B cell (primary cell): ENCODE data around the gene LRR1. TPM values are rescaled to one million over a fixed set of nuclear protein-coding genes. Genes with fewer than 3 reads are reported as not detected.
"Not testable (repeated sequence)": the region's sequence is repeated elsewhere in the genome, so short reads cannot be mapped to it uniquely, and the experiment has no call there.

Experiments used
- ATAC-seq: fragments of 200-7000 bp; cut with Tn5 transposase; one replicate; pipeline ENCODE4 v1.10.0; 2021; ENCODE audit warnings: low read depth, mild to moderate bottlenecking, moderate number of reproducible peaks, moderate library complexity
- CTCF ChIA-PET: fragments of 350-600 bp; sonication (Branson Sonifier 250); formaldehyde crosslinking; loops from one replicate; lab custom pipeline; 2021; ENCODE audit warnings: antibody characterized with exemption, inconsistent platforms; lab: Charles Lee
- POLR2A ChIA-PET: fragments of 350-600 bp; sonication (Branson Sonifier 250); formaldehyde crosslinking; loops from one replicate; lab custom pipeline; 2021; ENCODE audit warnings: antibody characterized with exemption; lab: Charles Lee
- DNase-seq: peaks from one replicate; pipeline ENCODE4 v3.0.0; 2013
- H2AFZ ChIP-seq: 2 replicates; pipeline ENCODE4 v1.6.1; 2012; ENCODE audit warnings: mild to moderate bottlenecking, low read depth, low read length; ENCODE audit not compliant: insufficient read depth, poor library complexity, severe bottlenecking
- H3K27ac ChIP-seq, 2 donors: 1 replicate in 1 of 2; 2 replicates in 1 of 2; pipeline ENCODE4 v1.5.1; 2012 to 2013; ENCODE audit warnings: low read length in 2 of 2, mild to moderate bottlenecking in 2 of 2, moderate library complexity in 1 of 2
- H3K27me3 ChIP-seq, 4 experiments: fragments of 200-600 bp in 1 of 4; sonication (generic) in 1 of 4; replicated peaks in 1 of 4; 1 replicate in 2 of 4; 2 replicates in 2 of 4; pipeline versions ENCODE4 v1.6.1 to v1.7.0; 2013 to 2016; ENCODE audit warnings: low read length in 3 of 4, mild to moderate bottlenecking in 2 of 4, mixed read lengths in 1 of 4, moderate library complexity in 1 of 4; ENCODE audit not compliant: insufficient read depth in 4 of 4, control insufficient read depth in 3 of 4; ENCODE audit errors: control extremely low read depth in 1 of 4
- H3K36me3 ChIP-seq, 2 experiments: replicated peaks in 1 of 2; 1 replicate in 1 of 2; 2 replicates in 1 of 2; pipeline versions ENCODE4 v1.6.1 to v1.7.1; 2013; ENCODE audit warnings: low read length in 1 of 2; ENCODE audit not compliant: insufficient read depth in 2 of 2, control insufficient read depth in 1 of 2; ENCODE audit errors: control extremely low read depth in 1 of 2, extremely low read depth in 1 of 2
- H3K4me1 ChIP-seq, 2 donors: fragments of 200-600 bp in 1 of 2; sonication (generic) in 1 of 2; 1 replicate in 1 of 2; 2 replicates in 1 of 2; pipeline versions ENCODE4 v1.5.1 to v1.6.1; 2013 to 2017; ENCODE audit warnings: low read length in 2 of 2; ENCODE audit not compliant: control insufficient read depth in 2 of 2, insufficient read depth in 2 of 2
- H3K4me2 ChIP-seq: replicated peaks from 2 replicates; pipeline ENCODE3; 2012; ENCODE audit warnings: mild to moderate bottlenecking, low read depth, low read length; ENCODE audit not compliant: poor library complexity, severe bottlenecking
- H3K4me3 ChIP-seq, 5 experiments: fragments of 200-600 bp in 1 of 5; sonication (generic) in 1 of 5; 1 replicate in 3 of 5; 2 replicates in 2 of 5; pipeline versions ENCODE4 v1.5.1 to v1.7.0; 2011 to 2016; ENCODE audit warnings: low read length in 4 of 5, mild to moderate bottlenecking in 4 of 5, low read depth in 2 of 5, control low read depth in 1 of 5, moderate library complexity in 1 of 5; ENCODE audit not compliant: insufficient read depth in 1 of 5; ENCODE audit errors: control extremely low read depth in 1 of 5, extremely low read depth in 1 of 5
- H3K79me2 ChIP-seq: fragments of 200-600 bp; sonication (generic); one replicate; pipeline ENCODE4 v1.6.0; 2016; ENCODE audit warnings: low read length; ENCODE audit not compliant: control insufficient read depth, insufficient read depth
- H3K9ac ChIP-seq: fragments of 200-600 bp; sonication (generic); 2 replicates; pipeline ENCODE4 v1.6.1; 2017; ENCODE audit warnings: mild to moderate bottlenecking, low read length, moderate library complexity
- H3K9me3 ChIP-seq, 3 donors: one replicate each; pipeline versions ENCODE4 v1.6.1 to v1.7.1; 2013; ENCODE audit warnings: low read length in 2 of 3; ENCODE audit not compliant: control insufficient read depth in 2 of 3, insufficient read depth in 1 of 3; ENCODE audit errors: control extremely low read depth in 1 of 3
- H4K20me1 ChIP-seq: 2 replicates; pipeline ENCODE4 v1.6.0; 2012; ENCODE audit warnings: mild to moderate bottlenecking, low read length; ENCODE audit not compliant: insufficient read depth, control insufficient read depth, poor library complexity, severe bottlenecking
- H3K27ac Mint-ChIP-seq: one replicate; pipeline ENCODE4 v1.8.0; 2021; ENCODE audit warnings: mixed read lengths
- H3K27me3 Mint-ChIP-seq: one replicate; pipeline ENCODE4 v1.8.0; 2021; ENCODE audit warnings: mixed read lengths
- H3K4me1 Mint-ChIP-seq: one replicate; pipeline ENCODE4 v1.8.0; 2021; ENCODE audit warnings: mixed read lengths
- H3K4me3 Mint-ChIP-seq: one replicate; pipeline ENCODE4 v1.8.0; 2021; ENCODE audit warnings: mixed read lengths
- H3K9me3 Mint-ChIP-seq: one replicate; pipeline ENCODE4 v1.8.0; 2022; ENCODE audit warnings: mixed read lengths; ENCODE audit not compliant: insufficient read depth
- CTCF ChIP-seq: fragments of 200-600 bp; IDR thresholded peaks from one replicate; pipeline ENCODE4 v1.8.0; 2022; ENCODE audit warnings: antibody characterized with exemption, mild to moderate bottlenecking
- EZH2 ChIP-seq: IDR thresholded peaks from 2 replicates; pipeline ENCODE4 v1.6.1; 2012; ENCODE audit warnings: borderline replicate concordance, low read depth, mild to moderate bottlenecking, moderate library complexity, low read length; ENCODE audit not compliant: insufficient read depth, poor library complexity, severe bottlenecking
- WGBS: methylation state at CpG from one replicate; pipeline ENCODE4 v1.1.5; 2013; ENCODE audit warnings: missing lambda C conversion rate; ENCODE audit not compliant: insufficient coverage; 5-methylcytosine and 5-hydroxymethylcytosine counted together
- intact Hi-C: fragments of 100-400 bp; cut with micrococcal nuclease; formaldehyde crosslinking; loops from one replicate; pipeline ENCODE4 v1.10.0; 2022
- polyA plus RNA-seq: library from polyadenylated mRNA; depleted of rRNA; stranded (reverse); fragments of >200 nt; gene quantifications from 2 replicates; pipeline ENCODE4 v1.2.3, GENCODE V29; 2012
- total RNA-seq, 2 donors: library from RNA; stranded (reverse); fragments of 120-200 nt in 1 of 2; gene quantifications; 1 replicate in 1 of 2; 2 replicates in 1 of 2; pipeline versions ENCODE4 v1.2.3 to v1.2.4, GENCODE V29; 2013 to 2022

The LRR1 gene
- total and polyA plus RNA-seq, 2 donors (not counting 1 experiment from before 2014, with no cell fraction given): 3.5 to 10.3 TPM

- Histone ChIP-seq H3K36me3 (no peaks in the 10 kb centered on the region), H3K9me3 (no peaks in the 10 kb centered on the region), H3K4me3 (no peak overlapping the region), H3K27ac (no peak overlapping the region), H3K4me1 (no peaks in the 10 kb centered on the region), H3K27me3 (no peaks in the 10 kb centered on the region), H4K20me1 (no peaks in the 10 kb centered on the region), H3K4me2 (no peak overlapping the region), H3K79me2 (peaks cover 32% of the 10 kb centered on the region), H2AFZ (no peak overlapping the region), H3K9ac (no peak overlapping the region)
- ChIA-PET POLR2A (no interaction called here), CTCF (no interaction called here)
- intact Hi-C loops: no loop called here
- DNase-seq (no peak), ATAC-seq (no peak)
- no peaks in the 10 kb centered on the region for H3K27me3 Mint-ChIP-seq
- H3K4me3 Mint-ChIP-seq: no peak overlapping the region
- peak overlapping the region; percentile 15 for H3K27ac Mint-ChIP-seq
- no peaks in the 10 kb centered on the region for H3K9me3 Mint-ChIP-seq
- WGBS: no CpG with 5 or more reads among the region's 6 CpGs
- H3K4me1 Mint-ChIP-seq: no peaks in the 10 kb centered on the region
- no peak for TF ChIP-seq CTCF
- TF ChIP-seq EZH2: no peak
Measured at GRCh38 chr14:49653508-49653907, 54.8 kb downstream of the LRR1 start.

GRCh38 chr14:49654511-49654910, 55.8 kb downstream of the LRR1 start:
- Histone ChIP-seq H3K4me2 (no peak overlapping the region), H3K79me2 (peaks cover 23% of the 10 kb centered on the region), H3K9ac (no peak overlapping the region), H4K20me1 (no peaks in the 10 kb centered on the region), H3K36me3 (no peaks in the 10 kb centered on the region), H2AFZ (no peak overlapping the region), H3K4me3 (no peak overlapping the region), H3K9me3 (no peaks in the 10 kb centered on the region), H3K27ac (no peak overlapping the region), H3K4me1 (no peaks in the 10 kb centered on the region), H3K27me3 (no peaks in the 10 kb centered on the region)
- Mint-ChIP-seq H3K27me3 (no peaks in the 10 kb centered on the region), H3K4me1 (no peaks in the 10 kb centered on the region), H3K9me3 (no peaks in the 10 kb centered on the region), H3K27ac (no peak overlapping the region), H3K4me3 (no peak overlapping the region)
- no CpG with 5 or more reads among the region's 3 CpGs for WGBS
- POLR2A ChIA-PET: no interaction called here
- intact Hi-C loops: no loop called here
- no peak for ATAC-seq
- CTCF ChIA-PET: interaction anchor here (1.5 kb wide), 1 partner anchor 113 kb away, joined by 3 read pairs; the partner anchor contains the start of gene KLHDC2
- DNase-seq: no peak
- TF ChIP-seq CTCF (no peak), EZH2 (no peak)

GRCh38 chr14:49657500-49657899, 58.8 kb downstream of the LRR1 start:
- H3K4me2 ChIP-seq, H3K27me3 Mint-ChIP-seq, DNase-seq, H3K27ac Mint-ChIP-seq, H3K4me1 Mint-ChIP-seq, H2AFZ ChIP-seq, H3K4me1 ChIP-seq, H3K9me3 Mint-ChIP-seq, H4K20me1 ChIP-seq, H3K27ac ChIP-seq, intact Hi-C loops, H3K27me3 ChIP-seq, H3K36me3 ChIP-seq, H3K4me3 Mint-ChIP-seq, H3K79me2 ChIP-seq, POLR2A ChIA-PET, H3K4me3 ChIP-seq, ATAC-seq, H3K9me3 ChIP-seq, H3K9ac ChIP-seq: not testable (repeated sequence)
- CTCF ChIA-PET: interaction anchor here (0.7 kb wide), 1 partner anchor 603 kb away, joined by 3 read pairs; no protein-coding TSS in a partner anchor
- 100% methylated on average over 2 of the region's 6 CpGs for WGBS
